Stimulated activated naive CD4-positive, alpha-beta T cell (primary cell): ENCODE measurements around the gene PRKCB.

Source experiments
- DNase-seq, 6 experiments: peaks; one replicate each; lab custom pipeline; 2025; lab: John Stamatoyannopoulos, UW

The PRKCB gene

DNA sequence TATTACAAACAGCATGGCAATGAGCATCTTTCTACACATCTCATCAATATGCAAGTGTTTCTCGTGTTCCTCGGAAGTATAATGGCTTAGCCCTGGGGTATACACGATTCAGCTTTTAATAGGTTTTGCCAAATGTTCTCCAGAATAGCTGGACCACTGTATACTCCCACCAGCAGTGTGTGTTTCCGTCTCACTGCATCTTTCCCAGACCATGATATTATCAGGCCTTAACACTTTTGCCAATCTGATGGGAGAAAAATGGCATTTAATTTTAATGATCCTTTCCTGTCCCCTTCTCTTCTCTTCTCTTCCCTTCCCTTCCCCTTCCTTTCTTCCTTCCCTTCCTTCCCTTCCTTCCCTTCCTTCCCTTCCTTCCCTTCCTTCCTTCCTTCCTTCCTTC lies 30.8 kb downstream of the PRKCB start:
- no peak for DNase-seq

DNA sequence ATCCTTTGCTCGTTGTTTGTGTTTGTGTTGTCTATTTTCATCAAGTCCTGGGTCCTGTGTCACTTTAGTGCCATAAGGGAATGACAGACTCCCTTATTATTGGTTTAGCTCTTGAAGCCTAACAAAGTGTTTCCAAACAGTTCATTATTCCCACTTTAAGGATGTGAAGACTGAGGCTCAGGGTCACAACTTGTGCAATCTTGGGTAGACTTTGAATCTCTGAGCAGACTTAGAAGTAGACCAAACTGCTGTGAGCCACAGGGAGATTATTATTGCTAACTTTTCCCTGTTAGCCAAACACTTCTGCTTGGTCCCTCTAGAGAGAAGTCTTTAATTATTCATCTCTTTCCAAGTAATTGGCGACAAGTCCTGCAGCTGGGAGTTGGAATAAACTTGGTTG lies 31.8 kb downstream of the PRKCB start:
- DNase-seq, result no peak

DNA sequence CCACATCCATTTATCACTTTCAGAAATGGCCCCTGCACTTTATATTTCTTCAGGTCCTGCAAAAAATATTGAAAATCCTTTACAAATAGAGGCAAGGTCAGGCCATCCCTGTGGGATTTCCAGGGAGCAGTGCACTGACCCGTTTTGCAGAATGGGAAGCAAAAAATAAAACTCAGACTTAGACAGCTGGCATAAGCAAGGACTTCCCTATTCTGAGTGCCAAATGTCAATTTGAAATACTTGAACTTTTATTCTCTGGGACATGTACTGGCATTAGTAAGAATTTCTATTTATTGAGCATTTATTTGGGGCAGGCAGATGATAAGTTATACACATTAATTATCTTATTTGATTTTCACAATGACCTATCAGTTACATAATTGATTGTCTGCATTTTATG lies 32.4 kb downstream of the PRKCB start:
- DNase-seq, result no peak

- DNase-seq, result peak in 2 of 6 experiments; percentile 5 to 19
Measured at GRCh38 chr16:23869052-23869451, 33.3 kb downstream of the PRKCB start.

DNA sequence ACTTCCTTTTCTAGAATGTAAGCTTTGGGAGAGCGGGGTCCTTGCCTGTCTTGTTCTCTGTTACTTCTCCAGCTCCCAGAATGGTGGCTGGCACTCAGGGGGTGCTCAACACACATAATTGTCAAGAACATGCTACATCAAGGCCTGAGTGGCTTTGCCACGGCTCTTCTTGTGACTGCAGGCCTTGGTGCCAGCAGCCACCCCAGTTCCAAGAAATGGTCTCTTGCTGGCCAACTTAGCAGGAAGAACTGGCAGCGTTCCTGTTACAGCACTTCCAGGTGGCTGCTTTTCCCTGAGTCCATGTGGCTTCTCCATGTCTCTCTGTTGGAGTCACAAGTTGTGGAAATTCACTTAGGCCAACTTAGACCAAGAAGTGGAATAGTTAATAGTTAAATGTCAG lies 36.1 kb downstream of the PRKCB start:
- no peak for DNase-seq

GRCh38 chr16:23874613-23875294 lies 39.0 kb downstream of the PRKCB start:
- no peak for DNase-seq

GRCh38 chr16:23876256-23876896 lies 40.6 kb downstream of the PRKCB start:
- no peak for DNase-seq

- DNase-seq, result peak in 3 of 6 experiments; percentile 14 to 41 (median 32)
Measured at GRCh38 chr16:23877107-23878070, 41.6 kb downstream of the PRKCB start.

GRCh38 chr16:23879735-23880373 lies 44.1 kb downstream of the PRKCB start:
- no peak for DNase-seq

DNA sequence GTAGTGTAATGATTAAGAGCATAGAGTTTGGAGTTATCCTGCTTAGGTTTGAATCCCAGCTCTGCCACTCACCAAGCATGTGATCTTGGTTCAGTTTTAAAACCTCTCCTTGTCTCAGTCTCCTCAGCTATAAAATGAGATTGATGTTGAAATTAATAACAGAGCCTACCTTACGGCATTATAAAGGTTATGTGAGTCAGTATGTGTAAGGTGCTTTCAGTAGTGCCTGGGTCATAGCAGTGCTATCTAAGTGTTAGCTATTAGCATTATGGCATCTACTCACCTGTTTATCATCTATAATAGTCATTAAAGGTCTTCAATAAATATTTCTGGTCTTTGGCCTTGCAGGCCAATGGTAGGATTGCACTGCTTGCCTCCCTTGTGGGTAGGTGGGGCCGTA lies 53.4 kb downstream of the PRKCB start:
- no peak for DNase-seq

DNA sequence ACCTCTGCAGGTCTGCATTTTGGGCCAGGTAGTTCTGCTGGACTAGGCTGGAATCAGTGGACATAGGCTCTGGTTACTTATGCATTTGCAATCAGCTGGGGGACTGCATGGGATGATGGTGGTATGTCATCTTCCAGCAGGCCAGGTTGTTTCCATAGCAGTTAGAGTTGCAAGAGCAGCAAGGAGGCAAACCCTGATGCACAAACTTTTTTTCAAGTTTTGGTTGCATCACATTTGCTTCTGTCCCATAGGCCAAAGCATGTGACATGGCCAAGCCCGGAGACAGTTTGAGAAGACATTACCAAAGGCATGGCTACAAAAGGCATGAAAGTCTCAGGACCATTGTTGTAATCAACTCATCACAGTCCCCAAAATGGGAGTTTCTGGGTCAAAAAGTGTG lies 58.2 kb downstream of the PRKCB start:
- no peak for DNase-seq

GRCh38 chr16:23895052-23895451 lies 59.3 kb downstream of the PRKCB start:
- no peak for DNase-seq

GRCh38 chr16:23896832-23897821 lies 61.3 kb downstream of the PRKCB start:
- DNase-seq, result peak in 3 of 6 experiments; percentile 9 to 26 (median 9)

GRCh38 chr16:23898682-23899430 lies 63.1 kb downstream of the PRKCB start:
- no peak for DNase-seq

GRCh38 chr16:23899869-23900268 lies 64.1 kb downstream of the PRKCB start:
- no peak for DNase-seq

- DNase-seq, result no peak
Measured at GRCh38 chr16:23900480-23901177, 64.8 kb downstream of the PRKCB start.

GRCh38 chr16:23901178-23902033 lies 65.6 kb downstream of the PRKCB start:
- no peak for DNase-seq

DNA sequence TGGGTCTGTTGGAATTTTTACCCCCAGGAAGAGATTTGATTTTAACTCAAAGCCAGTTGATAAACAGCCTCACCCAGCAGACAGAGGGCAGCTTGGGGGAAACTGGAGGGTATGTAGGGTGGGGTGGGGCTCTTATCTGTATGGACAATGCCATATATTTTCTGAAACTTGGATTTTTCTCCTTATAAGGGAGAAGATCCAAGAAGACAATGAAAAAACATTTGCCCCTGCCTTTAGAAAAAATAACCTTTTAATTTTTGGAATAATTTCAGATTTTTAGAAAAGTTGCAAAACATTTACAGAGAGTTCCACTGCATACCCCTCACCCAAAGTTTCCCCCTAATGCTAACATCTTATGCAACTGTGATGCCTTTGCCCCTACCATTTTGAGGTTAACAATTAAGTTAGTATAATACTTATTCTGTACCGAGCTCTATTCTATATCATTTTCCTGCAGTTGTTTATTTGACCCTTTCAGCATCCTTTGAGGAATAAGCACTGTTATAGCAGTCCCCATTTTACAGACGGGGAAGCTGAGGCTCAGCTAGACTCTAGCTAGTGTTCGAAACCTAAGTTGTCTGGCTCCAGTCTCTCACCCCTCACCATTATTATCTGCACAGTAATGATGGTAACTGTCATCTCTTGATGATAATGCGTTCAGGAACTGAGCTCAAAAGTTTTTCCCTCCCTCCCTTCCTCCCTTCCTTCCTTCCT lies 66.4 kb downstream of the PRKCB start:
- no peak for DNase-seq
